Activated CD4-positive, alpha-beta memory T cell treated with anti-CD3 and anti-CD28 coated beads, Interleukin-2, amount 10 ng/mL, durations not matched to agents 7 days and 5 days (primary cell): ENCODE measurements around the gene KLHL18. TPM values are rescaled to one million over a fixed set of nuclear protein-coding genes. Genes with fewer than 3 reads are reported as not detected.
"Not testable (repeated sequence)": the region's sequence is repeated elsewhere in the genome, so short reads cannot be mapped to it uniquely, and the experiment has no call there.

Experiments
- CTCF ChIA-PET: fragments of 350-600 bp; sonication (Branson Sonifier 250); formaldehyde crosslinking; loops from one replicate; lab custom pipeline; 2021; ENCODE audit warnings: antibody characterized with exemption, inconsistent platforms; lab: Charles Lee
- POLR2A ChIA-PET: fragments of 350-600 bp; sonication (Branson Sonifier 250); formaldehyde crosslinking; loops from one replicate; lab custom pipeline; 2021; ENCODE audit warnings: antibody characterized with exemption; lab: Charles Lee
- DNase-seq: peaks from one replicate; pipeline ENCODE4 v3.0.0-alpha.2; 2020
- H3K27ac Mint-ChIP-seq: one replicate; pipeline ENCODE4 v1.8.0; 2021; ENCODE audit warnings: mild to moderate bottlenecking, mixed read lengths
- H3K27me3 Mint-ChIP-seq: one replicate; pipeline ENCODE4 v1.8.0; 2021; ENCODE audit warnings: mixed read lengths
- H3K36me3 Mint-ChIP-seq: one replicate; pipeline ENCODE4 v1.8.0; 2021; ENCODE audit warnings: low read depth, mixed read lengths
- H3K4me1 Mint-ChIP-seq: one replicate; pipeline ENCODE4 v1.8.0; 2021; ENCODE audit warnings: mixed read lengths
- H3K4me3 Mint-ChIP-seq: one replicate; pipeline ENCODE4 v1.8.0; 2021; ENCODE audit warnings: mild to moderate bottlenecking, mixed read lengths
- H3K9me3 Mint-ChIP-seq: one replicate; pipeline ENCODE4 v1.8.0; 2021; ENCODE audit warnings: mixed read lengths
- total RNA-seq, 2 experiments: library from RNA; stranded (reverse); gene quantifications; one replicate each; pipeline ENCODE4 v1.2.3, GENCODE V29; 2021

The KLHL18 gene
- total RNA-seq, result 10 to 100 TPM; 19.4 to 21.2 TPM

DNA sequence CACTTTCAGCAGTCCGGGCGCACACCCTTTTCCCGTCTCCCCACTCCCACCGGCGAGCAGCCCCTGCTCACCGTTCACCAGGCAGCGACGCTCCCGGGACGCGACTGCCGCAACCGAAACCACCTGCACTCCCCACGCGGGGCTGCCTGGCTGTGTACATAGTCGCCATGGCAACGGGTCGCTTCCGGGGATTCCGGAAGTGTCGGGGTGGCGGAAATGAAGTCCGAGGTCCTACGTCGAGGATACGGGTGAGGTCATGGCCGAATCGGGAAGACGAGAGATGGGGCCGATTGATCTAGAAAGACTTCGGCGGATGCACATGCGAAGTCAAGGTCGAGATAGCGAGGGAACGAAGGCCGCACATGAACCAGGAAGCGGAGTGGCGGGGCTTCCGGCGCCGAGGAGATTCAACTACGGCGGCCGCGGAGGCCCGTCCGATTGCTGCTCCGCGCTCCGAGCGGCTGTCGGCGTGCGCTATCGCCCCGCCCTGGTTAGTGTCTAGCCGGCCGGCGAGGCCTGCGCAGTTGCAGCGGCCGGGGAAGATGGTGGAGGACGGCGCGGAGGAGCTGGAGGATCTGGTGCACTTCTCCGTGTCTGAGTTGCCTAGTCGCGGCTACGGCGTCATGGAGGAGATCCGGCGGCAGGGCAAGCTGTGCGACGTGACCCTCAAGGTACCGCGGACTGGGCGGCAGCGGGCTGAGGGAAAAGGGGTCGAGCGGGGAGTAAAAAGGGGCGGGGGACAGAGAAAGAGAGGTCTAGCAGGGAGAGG, at the start of gene KLHL18, which contains the start of gene KIF9:
TSS of gene KLHL18 (plus strand) at position 521 of the 769 bp plus-strand sequence. CDS start at position 543, 22 bp downstream.
TSS of gene KIF9 (minus strand) at position 376 of the 769 bp plus-strand sequence. CDS start 5,425 bp downstream, outside the sequence.
- H3K4me1 Mint-ChIP-seq, result peaks cover 33% of the 10 kb centered on the region
- CTCF ChIA-PET, result interaction anchor here (0.9 to 2.5 kb wide), 3 partner anchors 9 to 118 kb away, joined by 4 to 7 read pairs (median 4); no protein-coding TSS in a partner anchor
- no peaks in the 10 kb centered on the region for H3K9me3 Mint-ChIP-seq
- POLR2A ChIA-PET, result interaction anchor here (0.7 to 2.5 kb wide), 8 partner anchors 12 to 303 kb away, joined by 3 to 16 read pairs (median 4); partner anchors contain the start of genes NBEAL2, PTPN23 and SETD2
- no peaks in the 10 kb centered on the region for H3K27me3 Mint-ChIP-seq
- H3K27ac Mint-ChIP-seq, result peak within 1 kb of the TSS; percentile 95
- H3K36me3 Mint-ChIP-seq, result peaks cover 13% of the 10 kb centered on the region
- H3K4me3 Mint-ChIP-seq, result peak within 1 kb of the TSS; percentile 98
- peak; percentile 96 for DNase-seq

DNA sequence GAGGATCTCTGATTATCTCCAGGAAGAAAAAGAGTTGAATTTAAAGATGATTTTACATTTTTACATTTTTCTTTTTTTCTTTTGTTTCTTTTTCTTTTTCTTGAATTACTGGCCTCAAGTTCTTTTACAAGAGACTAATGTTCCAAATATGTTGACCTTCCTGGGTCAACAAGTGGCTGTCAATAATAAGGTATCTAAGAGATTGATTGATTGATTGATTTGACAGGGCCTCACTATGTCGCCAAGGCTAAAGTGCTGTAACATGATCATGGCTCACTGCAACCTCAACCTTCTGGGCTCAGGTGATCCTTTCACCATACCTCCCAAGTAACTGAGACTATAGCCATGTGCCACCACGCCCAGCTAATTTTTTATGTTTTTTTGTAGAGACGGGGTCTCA, 44.7 kb upstream of the KLHL18 start:
- H3K4me1 Mint-ChIP-seq, result no peaks in the 10 kb centered on the region
- DNase-seq, result no peak
- H3K36me3 Mint-ChIP-seq, result no peaks in the 10 kb centered on the region
- ChIA-PET CTCF (no interaction called here), POLR2A (no interaction called here)
- H3K27ac Mint-ChIP-seq, result no peak overlapping the region
- no peaks in the 10 kb centered on the region for H3K9me3 Mint-ChIP-seq
- no peak overlapping the region for H3K4me3 Mint-ChIP-seq
- no peaks in the 10 kb centered on the region for H3K27me3 Mint-ChIP-seq

DNA sequence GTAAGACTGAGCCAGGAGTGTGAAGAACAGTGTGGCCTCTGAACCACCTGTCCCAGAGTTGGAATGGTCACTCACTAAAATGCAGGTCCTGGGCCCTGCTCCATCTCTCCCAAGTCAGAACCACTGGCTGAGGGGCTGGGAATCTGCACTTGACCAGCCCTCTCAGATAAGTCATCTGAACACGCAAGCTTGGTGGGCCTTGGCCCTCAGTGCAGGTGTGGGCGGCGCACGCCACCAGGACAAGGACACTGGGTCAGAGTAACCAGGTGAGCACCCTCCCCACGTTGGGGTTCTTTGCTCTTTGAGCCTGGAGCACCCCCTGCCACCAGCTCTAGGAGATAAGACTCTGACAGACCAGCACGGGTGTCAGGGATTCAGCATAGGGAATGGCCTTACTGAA, 42.8 kb upstream of the KLHL18 start:
- H3K4me1 Mint-ChIP-seq, result no peaks in the 10 kb centered on the region
- H3K36me3 Mint-ChIP-seq, result no peaks in the 10 kb centered on the region
- H3K27ac Mint-ChIP-seq, result no peak overlapping the region
- H3K4me3 Mint-ChIP-seq, result no peak overlapping the region
- CTCF ChIA-PET, result no interaction called here
- H3K27me3 Mint-ChIP-seq, result no peaks in the 10 kb centered on the region
- no peak for DNase-seq
- H3K9me3 Mint-ChIP-seq, result no peaks in the 10 kb centered on the region
- POLR2A ChIA-PET, result no interaction called here

- Mint-ChIP-seq H3K27me3 (no peaks in the 10 kb centered on the region), H3K4me3 (no peak overlapping the region), H3K27ac (no peak overlapping the region), H3K4me1 (no peaks in the 10 kb centered on the region), H3K36me3 (no peaks in the 10 kb centered on the region), H3K9me3 (no peaks in the 10 kb centered on the region)
- no peak for DNase-seq
- ChIA-PET CTCF (no interaction called here), POLR2A (no interaction called here)
Measured at GRCh38 chr3:47243419-47244147, 39.2 kb upstream of the KLHL18 start.

- no peaks in the 10 kb centered on the region for H3K36me3 Mint-ChIP-seq
- no peak overlapping the region for H3K27ac Mint-ChIP-seq
- no peak overlapping the region for H3K4me3 Mint-ChIP-seq
- no peaks in the 10 kb centered on the region for H3K4me1 Mint-ChIP-seq
- H3K9me3 Mint-ChIP-seq, result no peaks in the 10 kb centered on the region
- no peaks in the 10 kb centered on the region for H3K27me3 Mint-ChIP-seq
- CTCF ChIA-PET, result no interaction called here
- DNase-seq, result no peak
- POLR2A ChIA-PET, result no interaction called here
Measured at GRCh38 chr3:47244531-47245100, 38.1 kb upstream of the KLHL18 start.

- no peak for DNase-seq
- ChIA-PET POLR2A (no interaction called here), CTCF (no interaction called here)
- Mint-ChIP-seq H3K9me3 (no peaks in the 10 kb centered on the region), H3K4me1 (no peaks in the 10 kb centered on the region), H3K27me3 (no peaks in the 10 kb centered on the region), H3K4me3 (no peak overlapping the region), H3K36me3 (no peaks in the 10 kb centered on the region), H3K27ac (no peak overlapping the region)
Measured at GRCh38 chr3:47245271-47245670, 37.5 kb upstream of the KLHL18 start.

- Mint-ChIP-seq H3K9me3 (no peaks in the 10 kb centered on the region), H3K27me3 (no peaks in the 10 kb centered on the region), H3K4me3 (no peak overlapping the region), H3K4me1 (no peaks in the 10 kb centered on the region), H3K36me3 (no peaks in the 10 kb centered on the region), H3K27ac (no peak overlapping the region)
- ChIA-PET POLR2A (no interaction called here), CTCF (interaction anchor here (0.5 kb wide), 1 partner anchor 18 kb away, joined by 4 read pairs; no protein-coding TSS in a partner anchor)
- no peak for DNase-seq
Measured at GRCh38 chr3:47247131-47248064, 35.3 kb upstream of the KLHL18 start.

GRCh38 chr3:47250309-47251060, 32.3 kb upstream of the KLHL18 start:
- no peaks in the 10 kb centered on the region for H3K4me1 Mint-ChIP-seq
- no peak for DNase-seq
- no peak overlapping the region for H3K4me3 Mint-ChIP-seq
- no peak overlapping the region for H3K27ac Mint-ChIP-seq
- no peaks in the 10 kb centered on the region for H3K27me3 Mint-ChIP-seq
- CTCF ChIA-PET, result interaction anchor here (1.1 kb wide), 1 partner anchor 341 kb away, joined by 3 read pairs; no protein-coding TSS in a partner anchor
- no peaks in the 10 kb centered on the region for H3K9me3 Mint-ChIP-seq
- H3K36me3 Mint-ChIP-seq, result no peaks in the 10 kb centered on the region
- POLR2A ChIA-PET, result no interaction called here

- not testable (repeated sequence) for DNase-seq, H3K4me3 Mint-ChIP-seq, H3K27me3 Mint-ChIP-seq, H3K27ac Mint-ChIP-seq, H3K36me3 Mint-ChIP-seq, H3K9me3 Mint-ChIP-seq, H3K4me1 Mint-ChIP-seq
- ChIA-PET CTCF (interaction anchor here (1.1 kb wide), 1 partner anchor 341 kb away, joined by 3 read pairs; no protein-coding TSS in a partner anchor), POLR2A (interaction anchor here (0.5 kb wide), 1 partner anchor 703 kb away, joined by 3 read pairs; no protein-coding TSS in a partner anchor)
Measured at GRCh38 chr3:47251085-47251484, 31.7 kb upstream of the KLHL18 start.

DNA sequence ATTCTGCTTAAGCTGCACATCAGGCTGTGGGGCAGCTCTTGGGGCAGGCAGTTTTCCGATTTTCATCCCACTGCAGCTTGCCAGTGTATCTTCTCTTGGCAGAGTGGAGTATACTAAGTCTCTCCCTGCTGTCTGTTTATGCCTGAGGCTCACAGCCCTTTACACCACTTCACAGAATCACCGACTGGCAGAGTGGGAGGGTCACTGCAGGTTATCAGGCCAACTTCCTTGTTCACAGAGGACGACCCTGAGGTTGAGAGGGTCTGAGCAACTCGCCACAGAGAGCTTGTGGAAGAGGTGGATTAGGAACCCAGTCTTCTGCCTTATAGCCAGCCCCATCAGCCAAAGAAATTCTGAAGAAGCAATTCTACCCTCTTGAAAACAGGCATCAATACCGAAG, 31.1 kb upstream of the KLHL18 start:
- no peak for DNase-seq
- H3K4me3 Mint-ChIP-seq, result no peak overlapping the region
- CTCF ChIA-PET, result interaction anchor here (0.8 kb wide), 1 partner anchor 72 kb away, joined by 4 read pairs; no protein-coding TSS in a partner anchor
- H3K36me3 Mint-ChIP-seq, result no peaks in the 10 kb centered on the region
- POLR2A ChIA-PET, result no interaction called here
- no peaks in the 10 kb centered on the region for H3K9me3 Mint-ChIP-seq
- no peak overlapping the region for H3K27ac Mint-ChIP-seq
- H3K27me3 Mint-ChIP-seq, result no peaks in the 10 kb centered on the region
- no peaks in the 10 kb centered on the region for H3K4me1 Mint-ChIP-seq

GRCh38 chr3:47256331-47256730, 26.4 kb upstream of the KLHL18 start:
- H3K4me3 Mint-ChIP-seq, H3K27me3 Mint-ChIP-seq, H3K4me1 Mint-ChIP-seq, POLR2A ChIA-PET, H3K9me3 Mint-ChIP-seq, H3K36me3 Mint-ChIP-seq, DNase-seq, CTCF ChIA-PET, H3K27ac Mint-ChIP-seq: not testable (repeated sequence)

DNA sequence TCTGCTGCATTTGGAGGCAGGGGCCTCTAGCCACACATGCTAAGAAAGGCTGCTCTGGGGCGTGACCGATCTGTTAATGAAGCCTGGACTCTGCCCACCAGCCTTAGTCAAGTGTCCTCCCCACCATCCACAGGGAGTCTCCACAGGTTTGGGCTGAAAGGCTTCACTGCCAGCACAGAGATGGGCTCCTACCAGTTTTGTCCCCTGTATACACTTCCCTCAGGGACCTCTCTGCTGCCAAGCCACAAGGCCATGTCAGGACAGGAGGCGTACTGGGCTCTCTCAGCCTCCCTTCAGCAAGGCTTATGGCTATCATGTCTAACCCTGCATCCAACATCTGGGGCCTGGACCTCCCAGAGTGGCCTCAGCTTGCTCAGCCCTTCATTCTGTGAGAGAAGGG, 23.6 kb upstream of the KLHL18 start:
- H3K9me3 Mint-ChIP-seq, result no peaks in the 10 kb centered on the region
- H3K36me3 Mint-ChIP-seq, result no peaks in the 10 kb centered on the region
- CTCF ChIA-PET, result no interaction called here
- DNase-seq, result no peak
- H3K27ac Mint-ChIP-seq, result no peak overlapping the region
- POLR2A ChIA-PET, result no interaction called here
- no peaks in the 10 kb centered on the region for H3K4me1 Mint-ChIP-seq
- no peak overlapping the region for H3K4me3 Mint-ChIP-seq
- H3K27me3 Mint-ChIP-seq, result no peaks in the 10 kb centered on the region
